Limb (tissue), 2 donors: ENCODE measurements around the gene UBE2R2.
A peak's percentile ranks its signal among the peaks of the same experiment; 100 is the strongest.
"Not testable (repeated sequence)": the region's sequence is repeated elsewhere in the genome, so short reads cannot be mapped to it uniquely, and the experiment has no call there.

ENCODE experiments used
- DNase-seq, 2 donors: peaks; one replicate each; pipeline ENCODE4 v3.0.0-alpha.2; 2016; ENCODE audit errors: extremely low spot score in 2 of 2

The UBE2R2 gene

DNA sequence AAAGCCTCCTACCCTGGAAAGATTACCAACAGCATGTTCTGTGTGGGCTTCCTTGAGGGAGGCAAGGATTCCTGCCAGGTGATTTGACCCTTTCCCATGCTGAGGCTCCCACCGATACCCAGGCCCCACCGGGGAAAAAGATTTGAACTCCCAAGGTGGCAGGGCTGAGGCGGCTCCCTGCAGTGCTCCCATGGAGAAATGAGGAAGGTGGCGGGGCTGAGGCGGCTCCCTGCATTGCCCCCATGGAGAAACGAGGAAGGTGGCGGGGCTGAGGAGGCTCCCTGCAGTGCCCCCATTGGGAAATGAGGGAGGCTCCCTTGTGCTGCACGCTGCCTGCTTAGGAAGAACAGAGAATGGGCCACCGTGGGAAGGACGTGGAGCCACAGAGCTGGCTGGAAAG, 18.4 kb upstream of the UBE2R2 start:
- no peak for DNase-seq

DNA sequence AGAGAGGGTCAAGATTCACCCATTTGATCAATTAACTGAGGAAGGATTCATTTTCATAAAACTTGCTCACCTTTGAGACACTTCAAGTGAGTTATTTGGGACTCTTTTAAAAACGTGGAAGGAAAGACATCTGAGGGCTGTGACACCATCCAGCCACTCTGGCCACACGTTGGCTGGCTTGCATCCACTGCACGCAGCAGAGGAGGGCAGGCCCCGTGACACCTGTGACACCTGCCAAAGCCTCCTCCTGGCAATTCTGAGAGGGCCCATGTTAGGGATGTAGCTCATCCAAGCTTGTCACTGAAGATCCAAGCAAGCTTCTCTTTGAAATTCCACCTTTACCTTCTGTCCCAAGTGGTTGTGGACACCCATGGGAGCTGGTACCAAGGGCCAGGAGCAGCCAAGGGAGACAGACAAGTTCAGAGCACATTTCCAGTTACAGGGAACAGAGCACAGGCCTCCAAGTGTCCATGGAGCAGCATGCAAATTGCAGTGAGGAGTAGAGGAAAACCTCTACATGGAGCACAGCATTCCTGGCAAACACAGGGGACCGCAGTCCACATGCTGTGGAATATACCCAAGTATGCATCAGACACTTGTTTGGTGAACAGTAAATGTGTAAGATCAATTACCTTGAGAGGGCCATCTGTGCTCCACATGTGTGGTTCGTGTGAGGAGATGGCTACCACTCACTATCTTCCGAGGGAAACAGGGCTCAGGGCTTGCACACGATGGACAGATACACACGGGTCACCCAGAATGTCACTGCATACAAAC, 16.8 kb upstream of the UBE2R2 start:
- DNase-seq = no peak

DNA sequence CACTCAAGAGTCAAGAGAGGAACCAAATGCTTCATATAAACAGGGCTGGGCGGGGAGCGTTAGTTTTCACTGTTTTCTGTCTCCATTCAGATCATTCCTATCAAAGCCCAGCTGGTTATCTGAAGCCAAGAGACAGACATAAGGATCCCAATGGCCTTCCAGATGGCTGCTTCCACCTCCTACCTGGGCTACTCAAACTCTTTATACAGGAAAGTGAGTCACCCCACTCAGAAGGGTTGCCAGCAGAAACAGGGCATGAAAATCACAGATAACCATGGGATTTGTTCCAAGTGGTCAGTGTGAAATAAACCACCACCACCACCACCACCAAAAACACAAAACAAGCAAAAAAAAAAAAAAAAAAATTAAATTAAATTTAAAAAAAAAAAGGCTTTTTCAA, 16.1 kb upstream of the UBE2R2 start:
- DNase-seq = no peak

DNA sequence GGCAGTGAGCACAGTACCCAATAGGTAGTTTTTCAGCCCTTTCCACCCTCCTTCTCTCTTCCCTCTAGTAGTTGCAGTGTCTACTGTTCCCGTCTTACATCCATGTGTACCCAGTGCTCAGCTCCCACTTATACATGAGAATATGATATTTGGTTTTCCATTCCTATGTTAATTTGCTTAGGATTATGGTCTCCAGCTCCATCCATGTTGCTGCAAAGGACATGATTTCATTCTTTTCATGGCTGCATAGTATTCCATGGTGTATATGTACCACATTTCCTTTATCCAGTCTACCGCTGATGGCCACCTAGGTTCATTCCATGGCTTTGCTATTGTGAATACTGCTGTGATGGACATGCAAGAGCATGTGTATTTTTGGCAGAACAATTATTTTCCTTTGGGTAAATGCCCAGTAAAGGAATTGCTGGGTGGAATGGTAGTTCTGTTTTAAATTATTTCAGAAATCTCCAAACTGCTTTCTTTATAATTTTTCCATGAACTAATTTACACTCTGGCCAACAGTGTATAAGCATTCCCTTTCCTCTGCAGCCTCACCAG, 14.9 kb upstream of the UBE2R2 start:
- not testable (repeated sequence) for DNase-seq

DNA sequence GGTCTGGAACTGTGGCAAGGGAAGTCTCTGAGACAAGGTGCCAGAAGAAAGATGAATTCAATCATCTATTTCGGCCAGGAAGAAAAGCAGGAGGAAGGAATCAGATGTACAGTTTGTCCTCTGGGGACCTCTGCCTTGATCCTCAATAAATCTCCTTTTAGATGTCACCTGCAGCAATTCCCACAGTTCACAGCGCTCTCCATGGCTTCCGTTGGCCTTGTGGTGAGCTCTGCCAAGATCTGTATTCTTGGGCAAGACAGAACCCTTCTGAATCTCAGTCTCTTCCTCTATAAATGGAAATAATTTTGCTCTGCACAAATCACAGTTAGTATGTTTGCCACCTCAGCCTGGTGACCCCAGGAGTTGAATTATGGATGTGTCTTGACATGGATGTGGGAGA, 12.8 kb upstream of the UBE2R2 start:
- not testable (repeated sequence) for DNase-seq

DNA sequence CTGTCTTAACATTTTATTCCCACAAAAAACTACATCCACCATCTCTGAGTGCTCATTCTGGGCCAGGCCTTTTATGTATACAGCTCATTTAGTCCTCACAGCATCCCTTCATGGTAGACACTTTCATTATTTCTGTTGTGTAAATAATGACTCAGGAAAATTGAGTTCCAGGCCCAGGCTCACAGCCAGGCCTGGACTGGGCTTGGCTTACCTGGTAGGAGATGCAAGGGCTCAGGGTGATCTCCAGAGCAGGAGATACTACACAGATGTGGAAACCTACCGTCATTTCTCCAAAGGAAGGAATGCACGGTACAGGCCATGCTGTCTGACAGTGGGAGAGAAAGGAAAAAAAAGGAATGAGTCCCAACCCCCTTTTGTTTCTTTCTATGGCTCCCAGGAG, 9.8 kb upstream of the UBE2R2 start:
- not testable (repeated sequence) for DNase-seq

DNA sequence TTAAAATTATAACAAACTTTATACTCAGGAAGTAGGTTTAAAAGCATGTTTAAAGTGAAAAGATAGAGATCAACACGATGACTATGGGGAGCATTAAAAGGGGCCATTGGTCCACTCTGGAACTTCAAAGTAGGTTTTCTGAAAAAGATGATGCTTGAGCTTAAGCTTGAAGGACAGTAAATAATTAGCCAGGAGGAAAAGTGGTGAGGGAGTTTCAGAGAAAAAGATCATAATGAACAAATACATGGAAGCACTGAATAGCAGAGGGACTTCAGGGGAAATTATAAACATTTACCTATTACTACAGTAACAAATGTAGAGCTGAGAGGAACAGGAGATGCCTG, 8.0 kb upstream of the UBE2R2 start:
- not testable (repeated sequence) for DNase-seq

DNA sequence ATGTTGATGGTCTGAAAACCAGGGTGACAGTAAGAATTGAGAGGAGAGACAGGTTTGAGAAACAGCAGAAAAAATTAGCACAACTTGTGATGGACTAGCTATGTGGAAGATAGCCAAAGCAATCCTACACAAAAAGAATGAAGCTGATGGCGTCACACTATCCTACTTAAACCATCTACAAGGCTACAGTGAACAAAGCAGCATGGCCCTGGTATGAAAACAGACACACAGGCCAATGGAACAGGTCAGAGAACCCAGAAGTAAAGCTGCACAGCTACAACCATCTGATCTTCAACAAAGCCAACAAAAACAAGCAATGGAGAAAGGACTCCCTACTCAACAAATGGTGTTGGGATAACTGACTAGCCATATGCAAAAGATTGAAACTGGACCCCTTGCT, 7.5 kb upstream of the UBE2R2 start:
- DNase-seq = no peak

DNA sequence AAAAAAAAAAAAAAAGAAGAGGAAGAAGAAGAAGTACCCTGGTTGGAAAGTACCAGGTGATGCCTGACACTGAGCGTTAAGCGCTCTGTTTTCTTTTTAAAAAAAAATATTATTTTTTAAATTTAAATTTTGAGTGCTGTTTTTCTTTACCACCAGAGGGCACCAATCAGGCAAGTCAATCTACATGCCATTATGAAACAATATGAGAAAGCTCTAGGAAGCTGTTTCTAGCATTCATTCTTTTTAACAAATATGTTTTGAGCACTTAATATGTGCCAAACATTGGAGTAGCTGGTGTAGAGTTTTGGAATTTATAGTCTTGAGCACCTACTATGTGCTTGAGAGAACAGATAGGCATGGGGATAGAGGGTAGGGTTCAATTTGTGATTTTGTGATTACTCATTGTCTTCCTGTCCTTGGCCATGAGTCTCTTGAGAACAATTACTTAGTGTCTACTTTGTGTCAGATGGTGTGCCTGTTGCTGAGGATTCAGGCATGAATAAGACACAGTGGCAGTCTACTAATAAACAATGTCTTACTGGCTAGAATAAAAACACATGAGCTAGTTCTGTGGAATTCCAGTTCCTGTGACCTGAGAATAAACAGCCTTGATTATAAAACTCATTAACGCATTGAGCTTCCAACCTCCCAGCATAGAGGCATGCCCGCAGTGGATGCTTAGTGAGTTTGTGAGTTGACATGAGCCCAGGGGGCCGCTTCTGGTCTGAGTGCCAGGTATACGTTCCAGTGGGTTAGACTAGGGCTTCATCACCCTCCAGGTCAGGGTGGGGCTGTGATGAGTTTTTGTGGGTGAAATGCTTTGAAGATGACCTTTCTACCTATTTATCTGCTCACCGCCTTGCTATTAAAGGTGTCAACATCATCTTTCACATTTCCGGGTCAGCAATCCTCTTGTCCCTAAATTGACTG, 3.0 kb upstream of the UBE2R2 start:
- DNase-seq = peak in 1 of 2 donors; percentile 73

DNA sequence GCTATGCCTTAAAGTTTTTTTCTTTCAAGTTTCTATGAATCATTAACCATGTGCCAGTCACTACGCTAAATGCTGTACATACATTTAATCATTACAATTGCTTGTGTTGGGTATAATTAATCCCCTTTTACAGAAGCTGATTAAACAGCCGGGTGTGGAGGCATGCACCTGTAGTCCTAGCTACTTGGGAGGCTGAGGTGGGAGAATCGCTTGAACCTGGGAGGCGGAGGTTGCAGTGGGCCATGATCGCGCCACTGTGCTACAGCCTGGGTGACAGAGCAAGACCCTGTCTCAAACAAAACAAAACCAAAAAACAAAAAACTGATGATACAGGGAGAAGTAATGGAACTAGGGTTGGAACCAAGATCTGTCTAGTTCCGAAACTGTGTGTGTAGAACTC, 1.2 kb upstream of the UBE2R2 start:
- DNase-seq = no peak

DNA sequence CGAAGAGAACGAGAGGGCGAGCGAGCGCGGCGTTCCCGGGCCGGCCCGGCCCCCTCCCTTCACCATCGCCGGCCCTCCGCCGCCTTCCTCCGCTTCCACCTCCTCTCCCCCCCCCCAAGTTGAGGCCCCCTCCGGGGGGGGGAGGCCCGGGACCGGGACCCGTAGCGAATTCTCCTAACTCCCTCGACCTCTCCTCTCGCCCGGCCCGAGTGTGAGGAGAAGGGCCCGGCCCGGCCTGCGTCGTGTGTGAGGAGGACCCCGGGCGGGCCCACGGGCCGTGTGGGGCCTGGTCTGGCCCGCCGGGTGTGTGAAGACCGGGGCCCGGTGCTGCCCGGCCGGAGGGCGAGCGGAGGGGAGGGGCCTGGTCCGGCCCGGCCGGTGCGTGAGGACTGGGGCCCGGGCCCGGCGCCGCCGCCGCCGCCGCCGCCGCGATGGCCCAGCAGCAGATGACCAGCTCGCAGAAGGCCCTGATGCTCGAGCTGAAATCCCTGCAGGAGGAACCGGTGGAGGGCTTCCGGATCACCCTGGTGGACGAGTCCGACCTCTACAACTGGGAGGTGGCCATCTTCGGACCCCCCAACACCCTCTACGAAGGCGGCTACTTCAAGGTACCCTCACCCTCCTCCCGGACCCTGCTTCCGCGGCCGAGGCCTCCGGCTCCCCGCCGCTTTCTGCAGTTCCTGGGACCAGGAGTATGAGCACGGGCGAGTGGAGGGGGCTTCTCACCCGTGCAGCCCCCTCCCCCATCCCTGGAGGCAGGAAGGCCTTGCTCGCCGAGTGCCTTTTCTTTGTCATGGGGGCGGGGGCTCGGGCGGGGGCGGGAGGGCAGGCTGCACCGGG, 587 bp downstream of the UBE2R2 start:
- DNase-seq = peak; percentile 44 to 86

DNA sequence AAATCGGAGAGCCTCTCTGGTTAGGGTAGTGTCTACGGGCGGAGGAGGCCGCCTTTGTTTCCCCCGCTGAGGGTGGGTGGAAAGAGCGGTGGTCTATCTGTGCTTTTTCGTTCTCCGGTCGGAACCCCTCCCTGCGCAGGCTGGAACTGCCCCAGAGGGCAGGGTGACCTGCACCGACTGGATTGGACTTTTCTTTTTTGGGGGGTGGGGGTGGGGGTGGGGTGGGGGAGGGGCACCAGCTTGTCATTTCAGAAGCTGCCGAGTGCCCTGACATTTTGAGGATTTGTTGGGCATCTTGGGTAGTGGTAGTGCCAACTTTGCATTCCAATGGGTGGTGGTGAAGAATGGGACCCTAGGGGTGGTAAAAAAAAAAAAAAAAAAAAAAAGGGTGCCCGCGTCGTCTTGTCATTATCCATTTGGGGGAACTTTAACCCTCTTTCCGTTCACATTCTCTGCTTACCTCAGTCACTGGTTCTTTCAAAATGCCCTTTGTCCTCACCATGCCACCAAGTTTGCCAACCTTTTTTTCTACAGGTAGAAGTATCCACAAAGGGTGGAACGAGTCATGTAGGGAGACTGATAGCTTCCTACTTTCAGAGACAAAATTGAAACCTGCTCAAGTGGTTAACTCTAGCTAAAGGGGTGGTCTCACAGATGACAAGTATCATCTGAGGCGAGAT, 1.3 kb downstream of the UBE2R2 start:
- peak in 1 of 2 donors; percentile 8 for DNase-seq

DNA sequence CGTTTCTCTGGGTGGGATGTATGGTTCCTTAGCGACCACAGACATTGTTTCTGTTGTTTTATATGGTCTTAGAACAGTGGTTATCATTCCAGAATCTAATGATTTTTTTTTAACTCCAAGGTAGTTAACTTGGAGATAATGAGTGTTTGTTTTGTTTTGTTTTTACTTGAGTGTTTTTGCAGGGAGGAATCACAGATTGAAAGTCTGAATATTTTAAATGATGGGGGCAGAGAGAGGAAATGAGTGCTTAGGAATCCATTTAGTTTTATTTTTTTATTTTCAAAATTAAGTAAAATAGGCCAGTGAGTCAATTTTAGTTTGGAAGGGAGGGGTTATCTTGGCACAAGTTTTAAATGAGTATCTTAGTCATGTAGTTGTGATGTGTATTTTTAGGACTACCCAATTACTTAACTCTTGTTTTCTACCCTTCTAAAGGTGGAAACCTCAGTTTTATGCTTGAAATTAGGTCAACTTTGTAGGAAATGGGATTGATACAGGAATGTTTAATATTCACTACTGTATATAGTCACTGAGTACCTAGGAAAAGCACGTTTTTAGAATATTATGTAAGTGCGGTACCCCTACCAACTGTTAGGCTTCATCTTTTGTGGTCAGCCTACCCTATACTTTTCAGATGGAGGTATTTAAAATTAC, 2.0 kb downstream of the UBE2R2 start:
- DNase-seq = peak in 1 of 2 donors; percentile 45

DNA sequence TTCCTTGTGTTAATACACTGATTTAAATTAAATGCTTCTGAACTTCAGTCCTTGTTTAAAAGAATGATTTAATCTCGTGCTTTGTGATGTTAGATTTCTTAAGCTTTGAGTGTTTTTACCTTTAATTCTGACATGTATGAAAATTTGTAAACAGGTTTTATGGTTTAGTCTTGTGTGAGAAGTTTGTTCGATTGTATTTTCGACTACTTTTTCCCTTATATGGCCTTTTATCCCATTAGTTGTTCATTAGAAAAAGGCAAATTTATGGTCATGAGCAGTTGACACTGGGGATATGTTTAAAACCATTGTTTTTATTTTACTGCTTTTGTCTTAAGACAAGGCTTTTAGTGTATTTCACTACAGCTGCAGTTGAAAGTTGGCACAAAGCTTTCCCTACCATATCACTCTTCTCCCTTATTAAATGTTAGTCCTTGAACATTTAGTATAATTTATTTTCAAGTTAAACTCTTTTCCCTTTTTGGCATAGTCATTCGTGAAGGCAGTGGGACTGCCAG, 3.3 kb downstream of the UBE2R2 start:
- no peak for DNase-seq

DNA sequence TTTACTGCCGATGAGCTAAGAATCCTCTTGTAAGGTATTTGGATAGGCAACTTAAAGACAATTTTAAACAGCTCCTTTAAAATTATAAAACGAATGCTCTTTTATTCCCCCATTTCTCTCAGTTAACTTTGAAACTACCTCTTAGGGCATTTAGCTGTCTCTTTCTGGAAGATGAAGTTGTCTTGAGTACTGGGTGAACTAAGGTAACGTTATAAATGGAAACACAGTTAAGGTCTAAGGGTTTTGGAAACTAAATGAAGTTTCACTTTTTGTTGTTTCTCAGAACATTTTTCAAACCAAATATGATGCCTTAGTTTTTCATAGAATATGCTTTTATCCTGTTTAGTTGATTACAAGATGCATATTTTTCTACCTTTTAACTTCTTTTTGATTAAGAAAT, 6.8 kb downstream of the UBE2R2 start:
- DNase-seq = no peak

DNA sequence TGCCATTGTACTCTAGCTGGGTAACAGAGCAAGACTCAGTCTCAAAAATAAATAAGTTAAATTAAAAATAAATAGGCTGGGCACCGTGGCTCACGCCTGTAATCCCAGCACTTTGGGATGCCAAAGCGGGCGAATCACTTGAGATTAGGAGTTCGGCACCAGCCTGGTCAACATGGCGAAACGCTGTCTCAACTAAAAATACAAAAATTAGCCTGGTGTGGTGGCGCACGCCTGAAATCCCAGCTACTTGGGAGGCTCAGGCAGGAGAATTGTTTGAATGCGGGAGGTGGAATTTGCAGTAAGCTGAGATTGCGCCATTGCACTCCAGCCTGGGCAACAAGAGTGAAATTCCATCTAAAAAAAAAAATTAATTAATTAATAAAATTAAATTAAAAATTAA, 10.3 kb downstream of the UBE2R2 start:
- DNase-seq = not testable (repeated sequence)

DNA sequence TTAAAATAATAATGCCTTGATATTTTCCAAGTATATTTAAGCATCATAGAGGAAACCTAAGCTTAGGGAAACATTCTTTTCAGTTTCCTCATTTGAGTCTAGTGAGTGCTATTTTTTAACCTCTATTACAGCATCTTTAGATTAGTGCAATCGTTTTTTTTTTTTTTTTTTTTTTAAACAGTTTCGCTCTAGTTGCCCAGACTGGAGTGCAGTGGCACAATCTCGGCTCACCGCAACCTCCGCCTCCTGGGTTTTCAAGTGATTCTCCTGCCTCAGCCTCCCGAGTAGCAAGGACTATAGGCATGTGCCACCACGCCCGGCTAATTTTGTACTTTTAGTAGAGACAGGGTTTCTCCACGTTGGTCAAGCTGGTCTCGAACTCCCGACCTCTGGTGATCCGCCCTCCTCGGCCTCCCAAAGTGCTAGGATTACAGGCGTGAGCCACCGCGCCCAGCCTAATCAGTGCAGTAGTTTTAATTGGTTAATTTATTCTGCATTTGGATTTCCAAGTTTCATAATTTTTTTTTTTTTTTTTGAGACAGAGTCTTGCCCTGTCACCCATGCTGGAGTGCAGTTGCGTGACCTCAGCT, 12.8 kb downstream of the UBE2R2 start:
- DNase-seq = not testable (repeated sequence)

DNA sequence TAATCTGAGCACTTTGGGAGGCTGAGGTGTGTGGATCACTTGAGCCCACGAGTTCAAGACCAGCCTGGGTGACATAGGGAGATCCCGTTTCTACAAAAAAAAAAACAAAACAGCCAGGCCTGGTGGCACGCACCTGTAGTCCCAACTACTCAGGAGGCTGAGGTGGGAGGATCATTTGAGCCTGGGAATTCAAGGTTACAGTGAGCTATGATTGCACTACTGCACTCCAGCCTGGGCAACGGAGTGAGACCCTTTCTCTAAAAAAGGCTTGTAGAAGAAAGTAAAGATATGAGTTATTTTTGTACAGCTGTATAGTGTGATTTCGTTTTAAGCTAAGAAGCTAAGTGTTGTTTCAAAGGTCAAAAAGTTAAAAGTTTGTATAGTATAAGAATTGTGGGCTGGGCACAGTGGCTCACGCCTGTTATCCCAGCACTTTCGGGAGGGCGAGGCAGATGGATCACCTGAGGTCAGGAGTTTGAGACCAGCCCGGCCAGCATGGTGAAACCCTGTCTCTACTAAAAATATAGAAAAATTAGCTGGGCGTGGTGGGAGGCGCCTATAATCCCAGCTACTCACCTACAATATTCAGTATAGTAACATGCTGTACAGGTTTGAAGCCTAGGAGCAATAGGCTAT, 18.8 kb downstream of the UBE2R2 start:
- DNase-seq = no peak

DNA sequence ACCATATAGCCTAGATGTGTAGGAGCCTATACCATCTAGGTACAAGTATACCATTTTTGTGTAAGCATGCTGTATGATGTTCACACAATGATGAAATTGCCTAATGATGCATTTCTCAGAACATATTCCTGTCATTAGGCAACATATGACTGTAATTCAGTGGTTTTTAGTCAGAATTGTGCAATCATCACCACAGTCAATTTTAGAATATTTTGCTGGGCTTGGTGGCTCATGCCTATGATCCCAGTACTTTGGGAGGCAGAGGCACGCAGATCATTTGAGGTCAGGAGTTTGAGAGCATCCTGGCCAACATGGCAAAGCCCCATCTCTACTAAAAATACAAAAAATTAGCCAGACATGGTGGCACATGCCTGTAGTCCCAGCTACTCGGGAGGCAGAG, 19.3 kb downstream of the UBE2R2 start:
- DNase-seq = not testable (repeated sequence)
